Activated T-cell treated with anti-CD3 and anti-CD28 coated beads, Interleukin-2, amount 50 U/mL, for 24 hours (primary cell): ENCODE measurements around the gene ZNF445.
"Not testable (repeated sequence)": the region's sequence is repeated elsewhere in the genome, so short reads cannot be mapped to it uniquely, and the experiment has no call there.

Experiments used
- DNase-seq: peaks from one replicate; pipeline ENCODE4 v3.0.0-alpha.2; 2020
- H3K27ac Mint-ChIP-seq: 2 replicates; pipeline ENCODE4 v1.8.0; 2020; ENCODE audit warnings: mild to moderate bottlenecking, mixed read lengths
- H3K27me3 Mint-ChIP-seq: 2 replicates; pipeline ENCODE4 v1.8.0; 2020; ENCODE audit warnings: mixed read lengths
- H3K36me3 Mint-ChIP-seq: 2 replicates; pipeline ENCODE4 v1.8.0; 2020; ENCODE audit warnings: low read depth, mixed read lengths
- H3K4me1 Mint-ChIP-seq: 2 replicates; pipeline ENCODE4 v1.8.0; 2020; ENCODE audit warnings: low read depth, mixed read lengths
- H3K4me3 Mint-ChIP-seq: 2 replicates; pipeline ENCODE4 v1.8.0; 2020; ENCODE audit warnings: mild to moderate bottlenecking, moderate library complexity, mixed read lengths
- H3K9me3 Mint-ChIP-seq: 2 replicates; pipeline ENCODE4 v1.8.0; 2020; ENCODE audit warnings: mixed read lengths

Gene ZNF445

DNA sequence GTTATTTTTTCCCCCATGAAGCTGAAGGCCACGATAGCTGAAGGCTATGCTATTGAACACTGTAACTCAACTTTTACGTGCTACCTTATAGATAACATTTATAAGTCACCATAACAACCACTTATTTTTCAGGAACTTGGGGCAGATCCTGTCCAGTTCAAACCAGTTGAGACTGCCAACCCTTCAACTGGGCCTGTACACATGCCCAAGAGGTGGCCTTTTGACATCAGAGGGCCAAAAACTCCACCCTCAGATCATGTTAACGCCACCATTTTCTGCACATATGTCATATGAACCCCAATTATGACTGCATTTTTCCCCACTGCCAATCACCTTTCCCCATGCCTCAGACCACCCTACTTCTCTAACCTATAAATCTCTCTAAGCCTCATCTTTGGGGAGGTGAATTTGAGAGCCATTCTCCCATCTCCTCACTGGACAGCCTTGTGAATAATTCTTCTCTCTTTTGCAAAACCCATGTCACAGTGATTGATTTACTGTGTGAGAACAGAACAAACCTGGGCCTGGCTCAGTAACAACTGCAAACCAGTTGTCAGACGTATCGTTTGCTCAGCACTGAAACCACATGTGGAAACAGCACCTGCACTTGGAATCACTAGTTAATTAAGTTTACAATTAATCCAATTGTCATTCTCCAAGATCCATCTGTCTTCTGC is 42.5 kb downstream of the ZNF445 start:
- no peak overlapping the region for H3K4me3 Mint-ChIP-seq
- H3K4me1 Mint-ChIP-seq = peaks cover 14% of the 10 kb centered on the region
- DNase-seq = no peak
- no peaks in the 10 kb centered on the region for H3K27me3 Mint-ChIP-seq
- H3K9me3 Mint-ChIP-seq = no peaks in the 10 kb centered on the region
- no peak overlapping the region for H3K27ac Mint-ChIP-seq
- H3K36me3 Mint-ChIP-seq = peaks cover 7% of the 10 kb centered on the region

DNA sequence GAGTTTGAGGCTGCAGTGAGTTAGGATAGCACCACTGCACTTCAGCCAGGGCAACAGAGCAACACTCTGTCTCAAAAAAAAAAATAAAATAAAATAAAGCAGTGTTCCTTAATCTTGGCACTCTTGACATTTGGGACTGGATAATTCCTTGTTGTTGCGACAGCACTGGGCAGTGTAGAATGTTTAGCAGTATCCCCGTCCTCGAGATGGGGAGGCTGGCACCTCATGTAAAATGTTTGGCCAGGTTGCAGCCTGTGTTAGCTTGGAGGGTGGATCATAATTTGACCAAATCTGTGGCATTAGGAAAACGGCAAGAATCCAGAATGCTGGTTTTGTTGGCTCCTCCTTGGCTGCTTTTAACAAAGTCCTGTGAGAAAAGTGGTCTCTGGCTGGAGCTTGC is 47.0 kb downstream of the ZNF445 start:
- H3K9me3 Mint-ChIP-seq = no peaks in the 10 kb centered on the region
- DNase-seq = no peak
- H3K4me1 Mint-ChIP-seq = no peaks in the 10 kb centered on the region
- H3K36me3 Mint-ChIP-seq = no peaks in the 10 kb centered on the region
- H3K27me3 Mint-ChIP-seq = no peaks in the 10 kb centered on the region
- H3K27ac Mint-ChIP-seq = no peak overlapping the region
- no peak overlapping the region for H3K4me3 Mint-ChIP-seq

DNA sequence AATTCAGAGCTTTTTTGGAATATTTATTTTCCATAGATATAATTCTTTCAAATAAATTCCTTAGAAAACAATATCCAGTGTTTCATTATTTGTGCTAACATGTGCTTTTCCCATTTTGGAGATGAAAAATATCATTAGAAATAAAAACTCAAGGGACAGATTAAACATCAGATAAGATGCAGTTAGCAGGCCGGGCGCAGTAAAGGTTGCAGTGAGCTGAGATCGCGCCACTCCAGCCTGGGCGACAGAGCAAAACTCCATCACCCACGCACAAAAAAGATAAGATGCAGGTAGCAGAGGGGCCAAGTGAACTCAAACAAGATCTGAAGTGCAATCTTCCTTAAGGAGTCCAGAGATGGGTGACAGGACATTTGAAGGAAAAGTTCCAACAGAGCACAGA is 48.0 kb downstream of the ZNF445 start:
- no peak overlapping the region for H3K27ac Mint-ChIP-seq
- no peaks in the 10 kb centered on the region for H3K4me1 Mint-ChIP-seq
- no peak for DNase-seq
- no peak overlapping the region for H3K4me3 Mint-ChIP-seq
- no peaks in the 10 kb centered on the region for H3K27me3 Mint-ChIP-seq
- H3K36me3 Mint-ChIP-seq = no peaks in the 10 kb centered on the region
- H3K9me3 Mint-ChIP-seq = no peaks in the 10 kb centered on the region

DNA sequence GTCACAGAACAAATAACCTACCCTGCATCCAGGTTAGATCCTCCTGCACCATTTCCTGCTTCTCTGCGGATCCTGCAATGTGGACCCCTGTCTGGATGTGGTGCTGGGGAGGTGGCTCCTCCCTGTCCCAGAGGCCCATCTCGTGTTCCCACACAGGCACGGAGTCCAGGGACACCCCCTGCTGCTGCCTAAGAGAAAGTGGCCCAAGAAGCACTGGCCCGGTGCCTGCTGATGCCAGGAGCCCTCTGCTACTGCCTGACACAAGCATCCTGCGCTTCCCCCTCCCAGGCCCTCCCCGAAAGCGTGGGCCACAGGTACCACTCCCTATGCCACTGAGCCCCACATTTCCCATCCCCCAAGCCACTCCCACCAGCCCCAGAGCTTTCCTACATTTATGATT is 48.6 kb downstream of the ZNF445 start:
- H3K27me3 Mint-ChIP-seq = no peaks in the 10 kb centered on the region
- no peaks in the 10 kb centered on the region for H3K9me3 Mint-ChIP-seq
- H3K4me3 Mint-ChIP-seq = no peak overlapping the region
- H3K36me3 Mint-ChIP-seq = no peaks in the 10 kb centered on the region
- DNase-seq = no peak
- H3K27ac Mint-ChIP-seq = no peak overlapping the region
- no peaks in the 10 kb centered on the region for H3K4me1 Mint-ChIP-seq

DNA sequence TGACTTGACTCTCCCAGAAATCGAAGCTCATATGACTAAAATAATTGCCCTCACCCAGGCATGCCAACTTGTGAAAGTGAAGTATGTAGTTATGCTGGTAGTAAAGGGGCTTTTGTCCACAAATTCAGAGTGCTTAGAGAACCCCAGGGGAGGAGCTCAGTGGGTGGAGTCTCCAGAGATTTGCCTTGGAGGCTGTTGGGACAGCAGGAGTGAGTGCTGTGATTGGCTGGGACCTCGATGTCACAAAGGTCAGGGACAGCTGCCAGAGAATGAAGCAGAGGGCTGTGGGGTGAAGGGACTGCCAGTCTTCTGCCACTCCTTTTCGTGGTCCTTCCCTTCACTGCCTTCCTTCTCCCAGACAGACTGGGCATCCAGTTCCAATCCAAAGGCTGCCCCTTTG is 49.8 kb downstream of the ZNF445 start:
- Mint-ChIP-seq H3K4me3 (no peak overlapping the region), H3K27ac (no peak overlapping the region), H3K36me3 (no peaks in the 10 kb centered on the region), H3K4me1 (no peaks in the 10 kb centered on the region), H3K9me3 (no peaks in the 10 kb centered on the region), H3K27me3 (peaks cover 2% of the 10 kb centered on the region)
- DNase-seq = no peak

DNA sequence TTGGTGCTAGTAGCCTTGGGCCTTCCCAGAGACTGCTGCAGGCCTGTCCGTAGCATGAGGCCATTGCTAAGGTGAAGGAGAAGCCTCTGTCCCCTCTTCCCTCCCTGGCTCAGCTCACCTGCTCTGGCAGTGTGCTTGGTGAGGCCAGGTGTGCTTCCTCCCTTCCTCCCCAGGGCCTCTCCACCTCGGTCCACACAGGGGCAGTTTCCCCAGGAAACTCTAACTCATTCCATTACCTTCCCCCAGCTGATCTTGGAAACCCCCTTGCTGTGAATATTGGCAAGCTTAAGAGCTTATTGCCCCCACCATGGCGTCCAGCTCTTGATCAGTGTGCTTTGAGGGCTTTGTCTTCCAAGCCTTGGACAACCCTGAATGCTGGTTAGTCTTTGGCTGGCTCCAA is 52.7 kb downstream of the ZNF445 start:
- Mint-ChIP-seq H3K27ac (no peak overlapping the region), H3K4me1 (no peaks in the 10 kb centered on the region), H3K9me3 (no peaks in the 10 kb centered on the region), H3K36me3 (no peaks in the 10 kb centered on the region), H3K4me3 (no peak overlapping the region), H3K27me3 (peaks cover 2% of the 10 kb centered on the region)
- no peak for DNase-seq

DNA sequence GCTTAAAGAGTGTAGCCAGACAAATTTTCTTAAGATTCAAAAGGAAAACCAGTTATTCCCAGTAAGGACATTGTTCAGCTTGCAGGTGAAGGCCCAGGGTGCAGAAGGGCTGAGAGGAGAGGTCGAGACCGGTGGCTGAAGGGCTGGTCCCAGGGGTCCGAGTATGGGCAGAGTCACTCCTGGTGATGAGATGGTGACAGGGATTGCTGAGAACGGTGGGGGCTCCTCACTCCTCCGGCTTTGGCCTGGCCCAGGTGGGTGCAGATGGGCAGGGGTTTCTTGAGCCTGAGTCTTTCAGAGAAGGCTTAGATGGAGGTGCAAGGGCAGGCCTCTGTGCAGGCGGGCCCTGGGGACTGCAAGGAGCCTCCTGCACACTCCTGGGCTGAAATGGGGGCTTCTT is 56.2 kb downstream of the ZNF445 start:
- Mint-ChIP-seq H3K27ac (no peak overlapping the region), H3K9me3 (no peaks in the 10 kb centered on the region), H3K4me3 (no peak overlapping the region), H3K27me3 (peaks cover 2% of the 10 kb centered on the region), H3K4me1 (no peaks in the 10 kb centered on the region), H3K36me3 (no peaks in the 10 kb centered on the region)
- DNase-seq = no peak

DNA sequence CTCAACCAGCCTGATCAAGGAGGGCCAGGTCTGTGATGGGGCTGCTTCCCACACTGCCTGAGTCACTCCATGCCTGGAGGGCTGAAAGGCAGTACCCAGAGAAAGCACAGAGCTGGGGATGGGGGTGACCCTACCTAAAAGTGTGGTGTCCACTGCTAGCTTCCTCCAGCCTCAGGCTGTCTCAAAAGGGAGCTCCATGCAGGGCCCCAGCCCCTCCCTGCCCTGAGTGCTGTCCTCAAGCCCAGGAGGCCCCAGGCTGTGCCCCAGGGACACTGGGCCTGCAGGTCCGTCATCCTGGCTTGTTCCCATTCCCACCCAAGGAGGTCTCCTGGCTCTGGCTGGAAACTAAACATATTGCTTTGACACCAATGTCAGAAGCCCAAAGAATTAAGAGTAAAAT is 56.8 kb downstream of the ZNF445 start:
- Mint-ChIP-seq H3K4me1 (no peaks in the 10 kb centered on the region), H3K36me3 (no peaks in the 10 kb centered on the region), H3K4me3 (no peak overlapping the region), H3K9me3 (no peaks in the 10 kb centered on the region), H3K27me3 (peaks cover 2% of the 10 kb centered on the region), H3K27ac (no peak overlapping the region)
- no peak for DNase-seq

DNA sequence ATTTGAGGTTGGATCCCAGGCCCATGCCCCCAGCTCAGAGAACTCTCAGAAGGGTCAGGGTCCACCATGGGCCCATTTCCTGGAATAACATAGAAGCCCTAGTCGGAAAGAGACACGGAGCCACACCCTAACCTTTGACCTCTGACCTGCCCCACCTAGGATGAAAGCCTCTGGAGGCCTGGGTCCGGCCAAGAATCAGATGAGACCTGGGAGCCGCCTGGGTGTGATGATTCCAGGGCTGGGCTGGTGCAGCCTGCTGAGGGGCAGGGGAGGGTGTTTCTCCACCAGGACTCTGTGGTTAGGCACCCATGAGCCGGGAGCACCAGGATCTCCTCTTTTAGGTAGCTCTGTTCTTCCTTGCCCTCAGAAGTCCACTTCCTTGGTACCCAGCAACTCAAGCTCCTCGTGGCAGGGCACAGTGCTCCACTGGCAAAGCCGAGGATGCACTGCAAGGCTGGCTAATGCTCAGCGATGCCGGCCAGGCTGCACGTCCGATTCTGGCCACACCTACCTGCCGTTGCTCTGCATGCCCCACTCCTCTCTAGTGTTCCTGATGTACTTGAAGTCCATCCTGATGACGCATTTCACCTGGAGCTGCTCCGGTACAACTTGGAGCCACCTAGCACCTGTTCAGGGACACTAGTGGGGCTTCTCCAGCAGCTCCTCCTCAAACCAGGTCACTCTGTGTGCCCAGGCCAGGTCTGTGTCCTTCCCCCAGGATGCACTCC is 57.4 kb downstream of the ZNF445 start:
- peaks cover 2% of the 10 kb centered on the region for H3K27me3 Mint-ChIP-seq
- H3K27ac Mint-ChIP-seq = no peak overlapping the region
- H3K4me3 Mint-ChIP-seq = no peak overlapping the region

DNA sequence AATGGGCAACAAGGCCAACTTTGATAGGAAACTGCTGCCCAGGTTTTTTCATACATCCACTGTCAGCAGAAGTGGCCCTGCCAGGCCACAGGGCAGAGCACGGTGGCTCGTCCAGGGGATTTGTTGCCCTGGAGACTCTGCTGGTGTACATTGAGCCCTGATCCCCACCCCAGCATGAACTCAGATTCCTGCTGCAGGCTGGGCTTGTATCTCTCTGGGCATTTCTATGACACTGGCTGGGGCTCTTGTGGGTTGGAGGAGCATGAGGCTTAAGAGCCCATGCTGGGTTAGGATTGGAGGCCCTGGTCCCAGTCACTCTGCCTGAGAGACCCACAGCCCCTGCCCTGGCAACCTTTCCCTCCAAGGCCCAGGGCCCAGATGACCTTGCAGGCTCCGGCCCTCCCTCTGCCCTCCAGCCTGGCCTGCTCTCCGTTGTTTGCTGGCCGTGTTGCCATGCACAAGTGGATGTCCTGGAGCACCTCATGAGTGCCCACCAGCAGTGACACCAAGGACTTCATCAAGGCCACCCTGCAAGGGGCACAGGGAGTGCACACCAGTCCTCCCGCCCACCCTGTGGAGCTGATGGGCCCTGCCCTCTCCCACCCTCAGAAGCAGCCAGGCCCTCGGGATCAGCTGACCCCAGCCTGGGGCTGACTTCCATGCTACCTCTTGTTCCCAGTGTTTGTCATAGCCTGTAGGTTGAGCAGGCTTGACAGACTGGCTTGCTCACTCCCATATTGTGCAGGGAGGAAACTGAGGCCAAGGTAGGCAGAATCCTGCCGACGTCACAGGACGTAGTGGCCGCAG is 58.2 kb downstream of the ZNF445 start:
- Mint-ChIP-seq H3K4me1 (no peaks in the 10 kb centered on the region), H3K36me3 (no peaks in the 10 kb centered on the region), H3K27me3 (peaks cover 2% of the 10 kb centered on the region), H3K4me3 (no peak overlapping the region), H3K9me3 (no peaks in the 10 kb centered on the region), H3K27ac (no peak overlapping the region)
- no peak for DNase-seq

More for the DNA sequence above, 57.4 kb downstream of the ZNF445 start:
- Mint-ChIP-seq H3K4me1 (no peaks in the 10 kb centered on the region), H3K36me3 (no peaks in the 10 kb centered on the region), H3K9me3 (no peaks in the 10 kb centered on the region)
- no peak for DNase-seq

DNA sequence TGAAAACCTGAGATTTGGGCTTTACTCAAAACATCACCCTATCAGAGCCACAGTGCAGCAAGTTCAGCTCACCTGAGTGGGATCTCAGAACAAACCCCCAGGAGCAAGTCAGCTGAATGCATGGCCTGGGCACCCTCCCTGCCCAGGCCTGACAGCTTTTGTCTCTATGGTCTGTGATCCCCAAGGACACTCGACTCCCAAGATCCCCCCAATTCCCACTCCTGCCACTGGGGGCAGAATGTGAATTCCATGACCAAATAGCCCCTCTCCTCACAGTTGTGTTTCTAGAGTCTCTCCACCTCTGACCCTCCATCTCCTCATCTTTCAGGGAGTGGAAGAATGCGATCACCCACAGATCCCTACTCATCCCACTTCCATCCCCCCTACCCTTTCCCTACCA is 58.9 kb downstream of the ZNF445 start:
- Mint-ChIP-seq H3K4me1 (no peaks in the 10 kb centered on the region), H3K27me3 (peaks cover 1% of the 10 kb centered on the region), H3K9me3 (no peaks in the 10 kb centered on the region), H3K27ac (no peak overlapping the region), H3K4me3 (no peak overlapping the region), H3K36me3 (no peaks in the 10 kb centered on the region)
- no peak for DNase-seq

DNA sequence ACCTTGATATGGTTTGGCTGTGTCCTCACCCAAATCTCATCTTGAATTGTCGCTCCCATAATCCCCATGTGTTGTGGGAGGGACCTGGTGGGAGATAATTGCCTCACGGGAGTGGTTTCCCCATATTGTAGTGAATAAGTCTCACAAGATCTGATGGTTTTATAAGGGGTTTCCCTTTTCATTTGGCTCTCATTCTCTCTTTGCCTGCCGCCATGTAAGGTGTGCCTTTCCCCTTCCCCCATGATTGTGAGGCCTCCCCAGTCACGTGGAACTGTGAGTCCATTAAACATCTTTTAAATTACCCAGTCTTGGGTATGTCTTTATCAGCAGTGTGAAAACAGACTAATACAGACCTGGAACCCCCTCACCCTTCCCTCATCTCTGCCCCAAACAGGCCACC is 59.4 kb downstream of the ZNF445 start:
- not testable (repeated sequence) for H3K9me3 Mint-ChIP-seq, H3K4me3 Mint-ChIP-seq

DNA sequence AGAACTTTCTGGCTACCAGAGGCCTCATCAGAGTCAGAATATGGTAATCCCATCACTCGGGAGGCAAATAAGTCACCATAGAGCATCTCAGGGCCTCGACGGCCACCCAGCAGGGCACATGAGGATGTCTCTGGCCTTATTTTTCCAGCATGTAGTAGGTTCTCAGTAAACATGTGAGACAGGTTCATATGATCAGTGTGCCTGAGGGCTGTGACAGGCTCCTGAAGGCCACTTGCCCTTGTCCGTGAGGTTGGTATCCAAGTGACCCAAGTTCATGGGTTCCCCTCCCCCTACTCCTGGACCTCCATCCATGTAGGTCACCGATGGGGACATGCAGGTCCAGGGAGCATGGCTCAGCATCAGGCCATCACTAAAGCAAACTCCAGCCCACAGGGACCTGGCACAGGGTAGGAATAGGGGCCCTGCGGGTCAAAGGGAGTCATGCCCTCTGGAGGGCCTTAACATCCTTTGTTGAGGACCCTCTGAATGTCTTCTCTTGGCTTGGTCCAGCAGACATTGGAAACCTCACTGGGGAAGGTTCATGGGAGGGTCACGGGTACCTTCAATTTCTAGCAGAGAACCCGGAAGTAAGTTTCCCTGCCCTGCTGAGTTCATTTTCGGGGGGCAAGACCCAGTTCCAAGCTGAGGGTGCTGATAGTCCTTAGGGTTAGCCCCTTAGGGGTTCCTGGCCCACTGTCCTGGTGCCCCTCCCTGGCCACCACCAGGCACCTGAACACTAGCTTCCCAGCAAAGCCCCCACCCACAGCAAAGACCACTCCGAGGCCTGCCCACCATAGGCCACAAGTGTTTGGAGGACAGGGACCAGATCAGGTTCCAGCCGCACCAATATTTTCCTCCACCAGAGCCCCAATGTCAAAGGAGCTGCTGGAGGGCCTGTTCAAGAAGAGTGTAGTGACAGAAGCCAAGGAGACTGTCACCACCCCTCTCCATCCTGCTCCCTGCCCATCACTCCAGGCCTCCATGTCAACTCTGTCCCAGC is 61.1 kb downstream of the ZNF445 start:
- no peaks in the 10 kb centered on the region for H3K27me3 Mint-ChIP-seq
- H3K4me3 Mint-ChIP-seq = no peak overlapping the region
- H3K9me3 Mint-ChIP-seq = no peaks in the 10 kb centered on the region
- H3K27ac Mint-ChIP-seq = no peak overlapping the region
- no peak for DNase-seq
- no peaks in the 10 kb centered on the region for H3K36me3 Mint-ChIP-seq
- no peaks in the 10 kb centered on the region for H3K4me1 Mint-ChIP-seq

More for the DNA sequence above, 59.4 kb downstream of the ZNF445 start:
- not testable (repeated sequence) for DNase-seq, H3K36me3 Mint-ChIP-seq, H3K27ac Mint-ChIP-seq, H3K4me1 Mint-ChIP-seq, H3K27me3 Mint-ChIP-seq

DNA sequence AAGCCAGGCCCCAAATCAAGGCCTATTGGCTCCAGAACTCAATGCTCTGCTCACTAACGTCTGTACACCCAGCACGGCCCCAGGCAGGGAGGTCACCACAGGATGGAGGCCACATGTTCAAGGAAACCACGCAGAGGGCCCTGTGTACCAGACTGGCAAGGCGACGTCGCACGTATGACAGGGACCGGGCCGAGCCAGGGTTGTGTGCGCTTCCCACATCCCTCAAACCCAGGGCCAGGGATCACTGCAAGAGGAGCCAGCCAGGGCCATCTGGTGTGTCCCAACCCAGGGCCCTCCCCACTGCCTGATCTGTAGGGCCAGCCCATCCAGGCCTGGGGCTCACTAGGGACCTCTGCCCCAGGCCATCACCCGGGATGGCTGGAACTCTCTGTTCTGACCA is 62.0 kb downstream of the ZNF445 start:
- no peaks in the 10 kb centered on the region for H3K36me3 Mint-ChIP-seq
- no peaks in the 10 kb centered on the region for H3K27me3 Mint-ChIP-seq
- H3K9me3 Mint-ChIP-seq = no peaks in the 10 kb centered on the region
- no peaks in the 10 kb centered on the region for H3K4me1 Mint-ChIP-seq
- DNase-seq = no peak
- H3K27ac Mint-ChIP-seq = no peak overlapping the region
- no peak overlapping the region for H3K4me3 Mint-ChIP-seq
